ENCODE measurements around the gene MRPL12. TPM values are rescaled to one million over a fixed set of nuclear protein-coding genes. Genes with fewer than 3 reads are reported as not detected.
"Not testable (repeated sequence)": the region's sequence is repeated elsewhere in the genome, so short reads cannot be mapped to it uniquely, and the experiment has no call there.

Gene MRPL12
- total RNA-seq, 2 donors from 2014 or later = 19.8 to 33.4 TPM

- not testable (repeated sequence) for DNase-seq (ENCODE audit: low spot score); ATAC-seq (ENCODE audit: insufficient number of reproducible peaks, low FRiP score, low read depth); H3K4me3 ChIP-seq; H3K27ac ChIP-seq; H3K4me1 ChIP-seq (ENCODE audit: control insufficient read depth in 1 of 2, low read depth in 2 of 2); H3K27me3 ChIP-seq (replicated peaks; ENCODE audit: insufficient read depth); H3K9me3 ChIP-seq
- peak; percentile 59 for TF ChIP-seq CTCF (IDR thresholded peaks at IDR 0.05)
- peaks cover 29% of the 10 kb centered on the region for H3K36me3 ChIP-seq
Observed at GRCh38 chr17:81675515-81676221, 27.5 kb upstream of the MRPL12 start.

GRCh38 chr17:81676906-81677305 is 26.3 kb upstream of the MRPL12 start:
- Histone ChIP-seq H3K4me3 (no peak overlapping the region), H3K36me3 (peaks cover 18% of the 10 kb centered on the region), H3K27me3 (replicated peaks; ENCODE audit: insufficient read depth) (no peaks in the 10 kb centered on the region), H3K9me3 (no peaks in the 10 kb centered on the region), H3K27ac (no peak overlapping the region), H3K4me1 (ENCODE audit: control insufficient read depth in 1 of 2, low read depth in 2 of 2) (no peaks in the 10 kb centered on the region)
- no peak for DNase-seq (ENCODE audit: low spot score)
- TF ChIP-seq CTCF (IDR thresholded peaks at IDR 0.05) = no peak
- ATAC-seq (ENCODE audit: insufficient number of reproducible peaks, low FRiP score, low read depth) = no peak

GRCh38 chr17:81680150-81680549 is 23.0 kb upstream of the MRPL12 start:
- no peaks in the 10 kb centered on the region for H3K9me3 ChIP-seq
- no peak for TF ChIP-seq CTCF (IDR thresholded peaks at IDR 0.05)
- no peak for ATAC-seq (ENCODE audit: insufficient number of reproducible peaks, low FRiP score, low read depth)

DNA sequence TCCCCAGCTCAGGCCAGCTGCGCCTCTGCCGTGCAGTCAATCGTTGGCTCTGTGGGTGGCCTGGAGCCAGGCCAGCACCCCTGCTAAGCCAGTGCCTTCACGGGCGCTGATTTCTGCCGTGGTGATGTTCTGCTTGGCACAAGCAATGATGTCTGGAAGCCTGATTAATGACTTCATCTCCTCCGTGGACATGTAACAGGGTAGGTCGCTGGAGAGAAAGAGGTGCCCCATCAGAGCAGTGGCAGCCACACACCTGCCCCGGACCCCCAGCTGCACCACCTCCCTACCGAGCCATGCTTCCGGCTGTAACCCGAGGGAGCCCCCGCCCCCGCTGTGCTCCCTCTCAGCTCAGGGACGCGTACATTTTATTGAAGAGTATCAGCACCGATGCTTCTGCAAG is 21.5 kb upstream of the MRPL12 start:
- Histone ChIP-seq H3K27ac (no peak overlapping the region), H3K36me3 (peaks cover 12% of the 10 kb centered on the region), H3K4me3 (no peak overlapping the region), H3K27me3 (replicated peaks; ENCODE audit: insufficient read depth) (no peaks in the 10 kb centered on the region), H3K9me3 (no peaks in the 10 kb centered on the region), H3K4me1 (ENCODE audit: control insufficient read depth in 1 of 2, low read depth in 2 of 2) (peaks cover 19 to 24% of the 10 kb centered on the region in 2 donors)
- no peak for TF ChIP-seq CTCF (IDR thresholded peaks at IDR 0.05)
- ATAC-seq (ENCODE audit: insufficient number of reproducible peaks, low FRiP score, low read depth) = no peak
- DNase-seq (ENCODE audit: low spot score) = no peak

More at GRCh38 chr17:81680150-81680549, 23.0 kb upstream of the MRPL12 start:
- H3K4me1 ChIP-seq (ENCODE audit: control insufficient read depth in 1 of 2, low read depth in 2 of 2) = peaks cover 14 to 16% of the 10 kb centered on the region in 2 donors
- no peaks in the 10 kb centered on the region for H3K36me3 ChIP-seq
- no peak overlapping the region for H3K27ac ChIP-seq
- H3K4me3 ChIP-seq = no peak overlapping the region
- no peaks in the 10 kb centered on the region for H3K27me3 ChIP-seq (replicated peaks; ENCODE audit: insufficient read depth)
- no peak for DNase-seq (ENCODE audit: low spot score)

DNA sequence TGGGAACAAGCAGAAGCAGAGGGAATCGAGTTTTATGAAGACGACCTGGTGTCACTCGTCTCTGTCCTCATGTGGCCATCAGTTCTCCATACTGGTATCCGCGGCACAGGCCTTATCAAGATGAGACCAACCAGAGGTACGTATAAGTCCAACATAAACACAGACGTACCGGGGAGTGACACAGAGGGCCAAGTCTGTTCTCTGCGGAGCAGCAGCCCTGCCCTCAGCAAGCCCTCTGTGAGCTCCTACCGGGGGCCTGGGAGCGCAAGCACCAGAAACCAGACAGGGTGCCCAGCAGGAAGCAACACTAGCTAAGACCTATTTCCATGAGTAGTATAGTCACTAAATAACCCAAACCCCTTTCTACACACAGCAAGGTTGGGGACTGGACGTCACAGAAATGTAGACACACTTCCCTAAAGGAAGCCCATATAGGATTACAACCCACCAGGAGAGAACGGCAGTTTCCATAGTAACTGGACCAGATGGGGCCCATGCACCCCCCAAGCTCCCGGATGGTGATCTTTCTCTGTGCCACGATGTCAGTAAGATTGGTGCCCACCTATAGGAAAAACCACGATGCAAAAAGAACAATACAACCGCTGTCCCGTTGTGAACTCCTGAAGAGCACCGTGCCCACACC is 20.5 kb upstream of the MRPL12 start:
- ATAC-seq (ENCODE audit: insufficient number of reproducible peaks, low FRiP score, low read depth) = no peak
- Histone ChIP-seq H3K9me3 (no peaks in the 10 kb centered on the region), H3K4me3 (peak overlapping the region; percentile 93), H3K27me3 (replicated peaks; ENCODE audit: insufficient read depth) (no peaks in the 10 kb centered on the region), H3K27ac (peak overlapping the region in 1 of 2 donors; percentile 84), H3K4me1 (ENCODE audit: control insufficient read depth in 1 of 2, low read depth in 2 of 2) (peaks cover 19 to 24% of the 10 kb centered on the region in 2 donors), H3K36me3 (peaks cover 21% of the 10 kb centered on the region)
- DNase-seq (ENCODE audit: low spot score) = no peak
- TF ChIP-seq CTCF (IDR thresholded peaks at IDR 0.05) = no peak

All from thoracic aorta (tissue), 2 donors.